Heart right ventricle (tissue), 16 donors: ENCODE results near the gene CRACR2A. TPM values are rescaled to one million over a fixed set of nuclear protein-coding genes. Genes with fewer than 3 reads are reported as not detected.

Experiments used
- ATAC-seq, 8 donors: fragments of 200-7000 bp; cut with Tn5 transposase; one replicate each; pipeline ENCODE4 v1.9.1; 2020; ENCODE audit warnings: mild to moderate bottlenecking in 8 of 8, moderate library complexity in 8 of 8, moderate number of reproducible peaks in 1 of 8
- DNase-seq, 2 donors: peaks; one replicate each; pipeline ENCODE4 v3.0.0-alpha.2; 2020
- H3K27ac ChIP-seq, 10 donors: fragments of 200-600 bp; sonication (generic) in 2 of 10; one replicate each; pipeline versions ENCODE4 v1.5.0 to v1.8.0; 2020 to 2022; ENCODE audit warnings: mild to moderate bottlenecking in 3 of 10
- H3K27me3 ChIP-seq, 7 donors: fragments of 200-600 bp; one replicate each; pipeline ENCODE4 v1.8.0; 2021 to 2022; ENCODE audit warnings: mild to moderate bottlenecking in 2 of 7
- H3K36me3 ChIP-seq, 9 donors: fragments of 200-600 bp; sonication (generic) in 1 of 9; one replicate each; pipeline versions ENCODE4 v1.5.0 to v1.8.0; 2020 to 2022; ENCODE audit warnings: mild to moderate bottlenecking in 2 of 9
- H3K4me1 ChIP-seq, 9 donors: fragments of 200-600 bp; sonication (generic) in 1 of 9; one replicate each; pipeline versions ENCODE4 v1.5.0 to v1.8.0; 2020 to 2022; ENCODE audit warnings: mild to moderate bottlenecking in 4 of 9
- H3K4me3 ChIP-seq, 10 donors: fragments of 200-600 bp; sonication (generic) in 2 of 10; one replicate each; pipeline versions ENCODE4 v1.5.0 to v1.8.0; 2020 to 2022; ENCODE audit warnings: mild to moderate bottlenecking in 7 of 10, moderate library complexity in 2 of 10
- H3K9me3 ChIP-seq, 11 donors: fragments of 200-600 bp in 10 of 11; sonication (generic) in 2 of 11; one replicate each; pipeline versions ENCODE4 v1.5.0 to v1.8.0; 2013 to 2022; ENCODE audit warnings: mild to moderate bottlenecking in 2 of 11, control low read depth in 1 of 11, moderate library complexity in 1 of 11
- WGBS, 2 donors: extraction: QIAGEN DNeasy Blood & Tissue Kit; methylation state at CpG; one replicate each; pipeline ENCODE4 v1.1.7; 2013; ENCODE audit warnings: inconsistent platforms in 1 of 2; 5-methylcytosine and 5-hydroxymethylcytosine counted together
- intact Hi-C, 10 donors: fragments of 100-400 bp; cut with DNase I; formaldehyde crosslinking; loops; one replicate each; pipeline versions ENCODE4 v1.11.1 to v1.14.2; 2022
- polyA plus RNA-seq, 2 donors: library from polyadenylated mRNA; stranded (reverse); fragments of 200-250 nt; gene quantifications; one replicate each; pipeline ENCODE4 v1.2.3, GENCODE V29; 2013
- total RNA-seq, 10 donors: library from RNA; stranded (reverse); fragmentation: NEBNext Ultra II Directional in 3 of 10; extraction: Animal tissue kit (Norgen Biotek cat#: 25700) in 3 of 10; gene quantifications; one replicate each; pipeline versions ENCODE4 v1.2.1 to v1.2.4, GENCODE V29; 2021 to 2023
- TF ChIP-seq, protein P1 (sequence below), 9 donors: fragments of 200-600 bp; sonication (generic) in 2 of 9; IDR thresholded peaks; one replicate each; pipeline versions ENCODE4 v1.5.0 to v1.8.0; 2021 to 2022; ENCODE audit warnings: antibody characterized with exemption in 9 of 9, mild to moderate bottlenecking in 5 of 9, moderate library complexity in 1 of 9
- donor health status: Arrhythmogenic right ventricular cardiomyopathy.
- donor health status: ischemic (EF 13 %, LVEDD 7.1; RV severe dilation, severe dysfunction).
- donor health status: healthy with polysubstance abuse.
- donor health status: DM: no; HTN: yes; CAD: no.
- donor health status: DM: no; HTN: no; CAD: no.
- donor health status: ischemic (EF 25% LVEDD 6.9; RV normal size, moderate dysfunction).
- donor health status: ischemic (EF 25% LVEDD 5.7; RV mildly dilated, moderate dysfunction).
- donor health status: healthy.
- donor health status: DM: yes; HTN: yes; CAD: no.
- donor health status: Ischemic cardiomyopathy.
- donor health status: ischemic (EF 35%, LVEDD 5.7; RV mildly dilated, moderate dysfunction).
- donor health status: nonischemic (EF 11% LVEDD 7.7; RV severe dilation, severe dysfunction).
- donor health status: DM: yes; HTN: yes; CAD: no.
- donor health status: PGD.
- donor health status: ischemic (EF 29% LVEDD 5.4; RV normal size, mild dysfunction).
- donor health status: nonischemic (EF 23%, LVEDD 6.1; RV moderate dilation, normal function).

The CRACR2A gene
- total and polyA plus RNA-seq, 12 donors: 0.64 to 10.4 (median 4.6) TPM

- ATAC-seq (peak in 4 of 8 donors; percentile 25 to 50 (median 46)), DNase-seq (peak; percentile 57 to 81)
- H3K27ac ChIP-seq: peak overlapping the region in 1 of 10 donors; percentile 11
- peaks cover 2 to 46% (median 22%) of the 10 kb centered on the region in 9 donors for H3K4me1 ChIP-seq
- TF ChIP-seq, protein P1, sequence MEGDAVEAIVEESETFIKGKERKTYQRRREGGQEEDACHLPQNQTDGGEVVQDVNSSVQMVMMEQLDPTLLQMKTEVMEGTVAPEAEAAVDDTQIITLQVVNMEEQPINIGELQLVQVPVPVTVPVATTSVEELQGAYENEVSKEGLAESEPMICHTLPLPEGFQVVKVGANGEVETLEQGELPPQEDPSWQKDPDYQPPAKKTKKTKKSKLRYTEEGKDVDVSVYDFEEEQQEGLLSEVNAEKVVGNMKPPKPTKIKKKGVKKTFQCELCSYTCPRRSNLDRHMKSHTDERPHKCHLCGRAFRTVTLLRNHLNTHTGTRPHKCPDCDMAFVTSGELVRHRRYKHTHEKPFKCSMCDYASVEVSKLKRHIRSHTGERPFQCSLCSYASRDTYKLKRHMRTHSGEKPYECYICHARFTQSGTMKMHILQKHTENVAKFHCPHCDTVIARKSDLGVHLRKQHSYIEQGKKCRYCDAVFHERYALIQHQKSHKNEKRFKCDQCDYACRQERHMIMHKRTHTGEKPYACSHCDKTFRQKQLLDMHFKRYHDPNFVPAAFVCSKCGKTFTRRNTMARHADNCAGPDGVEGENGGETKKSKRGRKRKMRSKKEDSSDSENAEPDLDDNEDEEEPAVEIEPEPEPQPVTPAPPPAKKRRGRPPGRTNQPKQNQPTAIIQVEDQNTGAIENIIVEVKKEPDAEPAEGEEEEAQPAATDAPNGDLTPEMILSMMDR (IDR thresholded peaks at IDR 0.05): peak in 6 of 9 donors; percentile 11 to 62 (median 48)
- no peaks in the 10 kb centered on the region for H3K9me3 ChIP-seq
- intact Hi-C loops: loop anchor here in 4 of 10 donors (5.0 to 10.0 kb wide), 5 partner anchors 91 to 379 kb away; no protein-coding TSS in a partner anchor
- peaks cover 0 to 50% (median 0%) of the 10 kb centered on the region in 9 donors for H3K36me3 ChIP-seq
- no peak overlapping the region for H3K4me3 ChIP-seq
- WGBS, 2 donors: 59 to 71% methylated on average over 8 of the region's 8 CpGs
- no peaks in the 10 kb centered on the region for H3K27me3 ChIP-seq
Measured at GRCh38 chr12:3680919-3681594, 71.9 kb downstream of the CRACR2A start.

- 94 to 95% methylated on average over 3 of the region's 3 CpGs for WGBS, 2 donors
- H3K27ac ChIP-seq: no peak overlapping the region
- H3K4me1 ChIP-seq: peaks cover 2 to 34% (median 10%) of the 10 kb centered on the region in 9 donors
- ATAC-seq (no peak), DNase-seq (no peak)
- no peaks in the 10 kb centered on the region for H3K9me3 ChIP-seq
- intact Hi-C loops: loop anchor here in 5 of 10 donors (5.0 to 10.0 kb wide), 6 partner anchors 92 to 378 kb away; no protein-coding TSS in a partner anchor
- H3K36me3 ChIP-seq: peaks cover 0 to 51% (median 0%) of the 10 kb centered on the region in 9 donors
- TF ChIP-seq, protein P1 (IDR thresholded peaks at IDR 0.05): no peak
- H3K27me3 ChIP-seq: no peaks in the 10 kb centered on the region
- no peak overlapping the region for H3K4me3 ChIP-seq
Measured at GRCh38 chr12:3679831-3680230, 73.1 kb downstream of the CRACR2A start.

DNA sequence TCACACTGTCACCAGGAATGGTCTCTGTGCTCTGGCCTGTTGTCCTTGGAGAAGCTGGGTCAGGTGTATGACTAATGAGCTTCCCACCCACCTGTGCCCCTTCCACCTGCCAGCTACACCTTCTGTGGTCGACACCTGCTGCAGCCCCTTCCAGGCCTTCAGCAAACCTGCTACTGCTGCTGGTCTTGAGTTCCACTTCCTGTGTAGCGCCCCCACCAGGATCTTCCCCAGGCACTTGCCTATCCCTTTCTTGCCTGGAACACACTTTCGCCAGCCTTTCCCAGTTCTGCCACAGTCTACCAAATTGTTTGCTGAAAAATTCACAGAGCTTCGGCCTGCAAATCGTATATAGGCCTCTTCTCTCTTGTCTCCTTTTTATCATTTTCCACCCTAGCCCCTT is 75.3 kb downstream of the CRACR2A start:
- Histone ChIP-seq H3K4me1 (peaks cover 0 to 14% (median 4%) of the 10 kb centered on the region in 9 donors), H3K36me3 (peaks cover 0 to 69% (median 0%) of the 10 kb centered on the region in 9 donors), H3K9me3 (no peaks in the 10 kb centered on the region), H3K27me3 (no peaks in the 10 kb centered on the region), H3K4me3 (no peak overlapping the region), H3K27ac (no peak overlapping the region)
- ATAC-seq (no peak), DNase-seq (no peak)
- WGBS, 2 donors: 95 to 96% methylated on average over 5 of the region's 5 CpGs
- TF ChIP-seq, protein P1 (IDR thresholded peaks at IDR 0.05): no peak
- intact Hi-C loops: loop anchor here in 1 of 10 donors (10.0 kb wide), 1 partner anchor 333 kb away; no protein-coding TSS in a partner anchor

GRCh38 chr12:3673981-3674708 is 78.8 kb downstream of the CRACR2A start:
- Histone ChIP-seq H3K9me3 (no peaks in the 10 kb centered on the region), H3K4me3 (no peak overlapping the region), H3K36me3 (peaks cover 0 to 81% (median 0%) of the 10 kb centered on the region in 9 donors), H3K27me3 (no peaks in the 10 kb centered on the region), H3K4me1 (peaks cover 0 to 30% (median 12%) of the 10 kb centered on the region in 9 donors), H3K27ac (no peak overlapping the region)
- TF ChIP-seq, protein P1 (IDR thresholded peaks at IDR 0.05): no peak
- peak in 1 of 8 donors; percentile 36 for ATAC-seq
- 69 to 70% methylated on average over 9 of the region's 9 CpGs for WGBS, 2 donors
- DNase-seq: no peak
- intact Hi-C loops: loop anchor here in 1 of 10 donors (10.0 kb wide), 1 partner anchor 329 kb away; no protein-coding TSS in a partner anchor
